Stomach (tissue), 4 donors: ENCODE results near the gene MAPK4.

ENCODE experiments used
- POLR2A ChIP-seq, 4 donors: fragments of 450-650 bp; IDR thresholded peaks; one replicate each; pipeline ENCODE4 v1.6.1; 2016; ENCODE audit warnings: antibody characterized with exemption in 4 of 4, control low read depth in 2 of 4, mild to moderate bottlenecking in 1 of 4, moderate library complexity in 1 of 4
- POLR2AphosphoS5 ChIP-seq, 3 donors: sonication (generic); formaldehyde crosslinking; IDR thresholded peaks; one replicate each; pipeline ENCODE4 v1.6.1; 2016; ENCODE audit warnings: antibody characterized with exemption in 3 of 3
- TF ChIP-seq, protein P1 (sequence below), 7 experiments: fragments of 450-650 bp in 4 of 7; fragments of 200-600 bp in 3 of 7; sonication (generic) in 3 of 7; IDR thresholded peaks; one replicate each; pipeline ENCODE4 v1.5.1; 2016 to 2019; ENCODE audit warnings: antibody characterized with exemption in 7 of 7, control low read depth in 2 of 7, mild to moderate bottlenecking in 1 of 7

DNA sequence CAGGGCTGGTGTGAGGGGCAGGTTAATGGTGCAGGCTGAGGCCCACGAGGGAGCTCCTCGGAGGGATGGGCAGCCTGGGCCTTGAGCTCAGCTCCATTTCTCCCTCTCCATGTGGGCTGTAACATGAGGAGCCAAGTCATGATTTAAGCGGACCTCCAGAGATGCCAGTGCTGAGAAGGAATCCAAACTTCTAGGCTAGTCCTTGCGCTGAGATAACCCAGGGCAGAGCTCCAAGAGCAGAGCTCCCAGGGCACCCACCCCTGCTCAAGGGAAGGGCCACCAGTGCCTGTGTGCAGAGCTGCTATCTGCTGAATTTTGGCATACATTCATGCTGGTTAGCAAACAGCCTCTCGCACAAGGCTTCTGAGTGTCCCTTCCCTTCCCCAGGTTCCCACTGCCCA, 164.9 kb downstream of the MAPK4 start:
- TF ChIP-seq, protein P1, sequence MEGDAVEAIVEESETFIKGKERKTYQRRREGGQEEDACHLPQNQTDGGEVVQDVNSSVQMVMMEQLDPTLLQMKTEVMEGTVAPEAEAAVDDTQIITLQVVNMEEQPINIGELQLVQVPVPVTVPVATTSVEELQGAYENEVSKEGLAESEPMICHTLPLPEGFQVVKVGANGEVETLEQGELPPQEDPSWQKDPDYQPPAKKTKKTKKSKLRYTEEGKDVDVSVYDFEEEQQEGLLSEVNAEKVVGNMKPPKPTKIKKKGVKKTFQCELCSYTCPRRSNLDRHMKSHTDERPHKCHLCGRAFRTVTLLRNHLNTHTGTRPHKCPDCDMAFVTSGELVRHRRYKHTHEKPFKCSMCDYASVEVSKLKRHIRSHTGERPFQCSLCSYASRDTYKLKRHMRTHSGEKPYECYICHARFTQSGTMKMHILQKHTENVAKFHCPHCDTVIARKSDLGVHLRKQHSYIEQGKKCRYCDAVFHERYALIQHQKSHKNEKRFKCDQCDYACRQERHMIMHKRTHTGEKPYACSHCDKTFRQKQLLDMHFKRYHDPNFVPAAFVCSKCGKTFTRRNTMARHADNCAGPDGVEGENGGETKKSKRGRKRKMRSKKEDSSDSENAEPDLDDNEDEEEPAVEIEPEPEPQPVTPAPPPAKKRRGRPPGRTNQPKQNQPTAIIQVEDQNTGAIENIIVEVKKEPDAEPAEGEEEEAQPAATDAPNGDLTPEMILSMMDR (IDR thresholded peaks at IDR 0.05), result no peak
- no peak for TF ChIP-seq POLR2A (IDR thresholded peaks at IDR 0.05)
- TF ChIP-seq POLR2AphosphoS5 (IDR thresholded peaks at IDR 0.05), result no peak
